ENCODE results near the gene ETNPPL. TPM values are rescaled to one million over a fixed set of nuclear protein-coding genes. Genes with fewer than 3 reads are reported as not detected.

The ETNPPL gene
- polyA plus RNA-seq, 1 experiment: not detected

- Histone ChIP-seq H3K4me3 (ENCODE audit: low read depth, low read length) (no peak overlapping the region), H3K27me3 (ENCODE audit: control insufficient read depth, insufficient read depth, low read length) (no peaks in the 10 kb centered on the region), H3K36me3 (ENCODE audit: control insufficient read depth, insufficient read depth, low read length) (no peaks in the 10 kb centered on the region)
- ChIA-PET POLR2A (no interaction called here), CTCF (no interaction called here)
- DNase-seq (ENCODE audit: low read depth): no peak
- TF ChIP-seq, protein P1, sequence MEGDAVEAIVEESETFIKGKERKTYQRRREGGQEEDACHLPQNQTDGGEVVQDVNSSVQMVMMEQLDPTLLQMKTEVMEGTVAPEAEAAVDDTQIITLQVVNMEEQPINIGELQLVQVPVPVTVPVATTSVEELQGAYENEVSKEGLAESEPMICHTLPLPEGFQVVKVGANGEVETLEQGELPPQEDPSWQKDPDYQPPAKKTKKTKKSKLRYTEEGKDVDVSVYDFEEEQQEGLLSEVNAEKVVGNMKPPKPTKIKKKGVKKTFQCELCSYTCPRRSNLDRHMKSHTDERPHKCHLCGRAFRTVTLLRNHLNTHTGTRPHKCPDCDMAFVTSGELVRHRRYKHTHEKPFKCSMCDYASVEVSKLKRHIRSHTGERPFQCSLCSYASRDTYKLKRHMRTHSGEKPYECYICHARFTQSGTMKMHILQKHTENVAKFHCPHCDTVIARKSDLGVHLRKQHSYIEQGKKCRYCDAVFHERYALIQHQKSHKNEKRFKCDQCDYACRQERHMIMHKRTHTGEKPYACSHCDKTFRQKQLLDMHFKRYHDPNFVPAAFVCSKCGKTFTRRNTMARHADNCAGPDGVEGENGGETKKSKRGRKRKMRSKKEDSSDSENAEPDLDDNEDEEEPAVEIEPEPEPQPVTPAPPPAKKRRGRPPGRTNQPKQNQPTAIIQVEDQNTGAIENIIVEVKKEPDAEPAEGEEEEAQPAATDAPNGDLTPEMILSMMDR (IDR thresholded peaks at IDR 0.05; ENCODE audit: insufficient read depth, low read depth, low read length): no peak
Observed at GRCh38 chr4:108787724-108788123, 24.9 kb upstream of the ETNPPL start.

GRCh38 chr4:108787106-108787505 is 24.3 kb upstream of the ETNPPL start:
- POLR2A ChIA-PET: no interaction called here
- no peak overlapping the region for H3K4me3 ChIP-seq (ENCODE audit: low read depth, low read length)
- CTCF ChIA-PET: no interaction called here
- TF ChIP-seq, protein P1 (IDR thresholded peaks at IDR 0.05; ENCODE audit: insufficient read depth, low read depth, low read length): no peak
- DNase-seq (ENCODE audit: low read depth): no peak
- H3K27me3 ChIP-seq (ENCODE audit: control insufficient read depth, insufficient read depth, low read length): no peaks in the 10 kb centered on the region
- no peaks in the 10 kb centered on the region for H3K36me3 ChIP-seq (ENCODE audit: control insufficient read depth, insufficient read depth, low read length)

- Histone ChIP-seq H3K4me3 (ENCODE audit: low read depth, low read length) (no peak overlapping the region), H3K27me3 (ENCODE audit: control insufficient read depth, insufficient read depth, low read length) (no peaks in the 10 kb centered on the region), H3K36me3 (ENCODE audit: control insufficient read depth, insufficient read depth, low read length) (no peaks in the 10 kb centered on the region)
- ChIA-PET CTCF (no interaction called here), POLR2A (no interaction called here)
- TF ChIP-seq, protein P1 (IDR thresholded peaks at IDR 0.05; ENCODE audit: insufficient read depth, low read depth, low read length): no peak
- DNase-seq (ENCODE audit: low read depth): no peak
Observed at GRCh38 chr4:108786351-108786750, 23.5 kb upstream of the ETNPPL start.

GRCh38 chr4:108783665-108784463 is 21.0 kb upstream of the ETNPPL start:
- ChIA-PET CTCF (no interaction called here), POLR2A (no interaction called here)
- H3K27me3 ChIP-seq (ENCODE audit: control insufficient read depth, insufficient read depth, low read length): no peaks in the 10 kb centered on the region
- no peak overlapping the region for H3K4me3 ChIP-seq (ENCODE audit: low read depth, low read length)
- no peak for DNase-seq (ENCODE audit: low read depth)
- TF ChIP-seq, protein P1 (IDR thresholded peaks at IDR 0.05; ENCODE audit: insufficient read depth, low read depth, low read length): peak; percentile 14; the same call in 1 of the 2 replicates
- H3K36me3 ChIP-seq (ENCODE audit: control insufficient read depth, insufficient read depth, low read length): no peaks in the 10 kb centered on the region

DNA sequence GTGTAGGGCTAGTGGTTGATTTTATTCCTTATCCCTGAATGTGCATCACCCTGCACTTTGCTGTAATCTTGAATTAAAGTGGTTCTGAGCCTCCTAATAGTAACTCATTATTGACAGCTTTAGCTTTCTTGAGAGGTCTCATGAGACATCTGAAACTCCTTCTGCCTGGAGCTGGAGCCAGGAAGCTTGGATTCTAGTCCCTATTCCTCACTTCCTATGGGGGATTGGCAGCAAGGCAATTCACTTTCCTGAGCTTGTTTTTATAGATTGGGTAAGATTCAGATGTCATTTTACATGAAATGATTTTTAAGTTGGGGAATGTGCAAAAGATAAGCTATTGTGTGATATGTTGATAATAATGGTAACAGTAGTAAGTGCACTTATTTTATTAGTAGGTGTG is 17.1 kb upstream of the ETNPPL start:
- Histone ChIP-seq H3K36me3 (ENCODE audit: control insufficient read depth, insufficient read depth, low read length) (no peaks in the 10 kb centered on the region), H3K27me3 (ENCODE audit: control insufficient read depth, insufficient read depth, low read length) (no peaks in the 10 kb centered on the region), H3K4me3 (ENCODE audit: low read depth, low read length) (no peak overlapping the region)
- TF ChIP-seq, protein P1 (IDR thresholded peaks at IDR 0.05; ENCODE audit: insufficient read depth, low read depth, low read length): no peak
- CTCF ChIA-PET: no interaction called here
- no peak for DNase-seq (ENCODE audit: low read depth)
- POLR2A ChIA-PET: no interaction called here
